HEK293T (cell line): Measurements from ENCODE around the gene FAM72B.
"Not testable (repeated sequence)": the region's sequence is repeated elsewhere in the genome, so short reads cannot be mapped to it uniquely, and the experiment has no call there.

Experiments used
- FOXK2 ChIP-seq: fragments of 450-650 bp; IDR thresholded peaks from 2 replicates; pipeline ENCODE4 v1.6.1; 2016; ENCODE audit warnings: mild to moderate bottlenecking
- LEF1 ChIP-seq: fragments of 450-650 bp; IDR thresholded peaks from 2 replicates; pipeline ENCODE4 v1.6.1; 2017; ENCODE audit warnings: mild to moderate bottlenecking, borderline replicate concordance

GRCh38 chr1:121118480-121118824 is 65.7 kb downstream of the FAM72B start:
- not testable (repeated sequence) for TF ChIP-seq FOXK2, LEF1
